GM18873 (cell line): ENCODE results near the gene TAS2R1.

ENCODE experiments used
- ATAC-seq: cut with Tn5 transposase; IDR thresholded peaks from one replicate; pipeline ENCODE4 v1.9.1; 2021; ENCODE audit warnings: mild to moderate bottlenecking, moderate library complexity, moderate number of reproducible peaks; ENCODE audit not compliant: unreplicated experiment, low FRiP score

TAS2R1 gene

GRCh38 chr5:9630251-9630650, at the start of gene TAS2R1:
Gene TAS2R1, minus strand, starts transcription at chr5:9630351. Its CDS starts 319 bp downstream, at chr5:9630032.
- no peak for ATAC-seq

- no peak for ATAC-seq
Observed at GRCh38 chr5:9670371-9670770, 40.2 kb upstream of the TAS2R1 start.

GRCh38 chr5:9667906-9668305, 37.8 kb upstream of the TAS2R1 start:
- ATAC-seq = no peak

- no peak for ATAC-seq
Observed at GRCh38 chr5:9663891-9664290, 33.7 kb upstream of the TAS2R1 start.

GRCh38 chr5:9661316-9662015, 31.3 kb upstream of the TAS2R1 start:
- ATAC-seq = no peak

GRCh38 chr5:9658706-9659105, 28.6 kb upstream of the TAS2R1 start:
- ATAC-seq = no peak

GRCh38 chr5:9657819-9658218, 27.7 kb upstream of the TAS2R1 start:
- no peak for ATAC-seq

GRCh38 chr5:9655641-9656040, 25.5 kb upstream of the TAS2R1 start:
- ATAC-seq = no peak

- no peak for ATAC-seq
Observed at GRCh38 chr5:9654886-9655285, 24.7 kb upstream of the TAS2R1 start.

- ATAC-seq = peak; percentile 96
Observed at GRCh38 chr5:9653811-9654210, 23.7 kb upstream of the TAS2R1 start.

GRCh38 chr5:9653061-9653460, 22.9 kb upstream of the TAS2R1 start:
- ATAC-seq = no peak

GRCh38 chr5:9652295-9652694, 22.1 kb upstream of the TAS2R1 start:
- ATAC-seq = no peak

- no peak for ATAC-seq
Observed at GRCh38 chr5:9646843-9647242, 16.7 kb upstream of the TAS2R1 start.

- ATAC-seq = no peak
Observed at GRCh38 chr5:9644630-9645029, 14.5 kb upstream of the TAS2R1 start.

GRCh38 chr5:9642621-9643020, 12.5 kb upstream of the TAS2R1 start:
- ATAC-seq = no peak

GRCh38 chr5:9641806-9642355, 11.7 kb upstream of the TAS2R1 start:
- ATAC-seq = no peak

GRCh38 chr5:9632495-9632894, 2.3 kb upstream of the TAS2R1 start:
- ATAC-seq = no peak

- no peak for ATAC-seq
Observed at GRCh38 chr5:9627541-9627940, 2.6 kb downstream of the TAS2R1 start.

- no peak for ATAC-seq
Observed at GRCh38 chr5:9626955-9627354, 3.2 kb downstream of the TAS2R1 start.

- ATAC-seq = no peak
Observed at GRCh38 chr5:9625731-9626130, 4.4 kb downstream of the TAS2R1 start.

- ATAC-seq = no peak
Observed at GRCh38 chr5:9625286-9625685, 4.9 kb downstream of the TAS2R1 start.

GRCh38 chr5:9624196-9624947, 5.8 kb downstream of the TAS2R1 start:
- ATAC-seq = no peak
